ENCODE measurements around the gene RNF130. TPM values are rescaled to one million over a fixed set of nuclear protein-coding genes. Genes with fewer than 3 reads are reported as not detected.

The RNF130 gene
- total and polyA plus RNA-seq, 2 donors = 20.5 to 69.2 TPM

GRCh38 chr5:180098526-180098925 is 27.0 kb upstream of the RNF130 start:
- no peak overlapping the region for H3K27ac ChIP-seq (ENCODE audit: low read depth in 1 of 2, low read length in 1 of 2)
- no peak for DNase-seq (ENCODE audit: low read depth in 6 of 9, low spot score in 9 of 9)
- WGBS = 97% methylated on average over 8 of the region's 8 CpGs
- H3K4me1 ChIP-seq (ENCODE audit: control insufficient read depth in 2 of 2, insufficient read depth in 2 of 2, low read length in 2 of 2) = no peaks in the 10 kb centered on the region
- no peaks in the 10 kb centered on the region for H3K9me3 ChIP-seq (ENCODE audit: control insufficient read depth in 2 of 2, insufficient read depth in 1 of 2, low read length in 1 of 2)
- H3K36me3 ChIP-seq (ENCODE audit: control insufficient read depth in 2 of 2, insufficient read depth in 2 of 2, low read length in 1 of 2) = no peaks in the 10 kb centered on the region
- H3K4me3 ChIP-seq (ENCODE audit: low read length in 2 of 2) = no peak overlapping the region
- H3K27me3 ChIP-seq (ENCODE audit: control insufficient read depth in 2 of 2, insufficient read depth in 1 of 2, low read length in 1 of 2) = no peaks in the 10 kb centered on the region

GRCh38 chr5:180097926-180098325 is 26.4 kb upstream of the RNF130 start:
- H3K36me3 ChIP-seq (ENCODE audit: control insufficient read depth in 2 of 2, insufficient read depth in 2 of 2, low read length in 1 of 2) = no peaks in the 10 kb centered on the region
- 97% methylated on average over 5 of the region's 5 CpGs for WGBS
- no peak overlapping the region for H3K4me3 ChIP-seq (ENCODE audit: low read length in 2 of 2)
- no peaks in the 10 kb centered on the region for H3K27me3 ChIP-seq (ENCODE audit: control insufficient read depth in 2 of 2, insufficient read depth in 1 of 2, low read length in 1 of 2)
- H3K9me3 ChIP-seq (ENCODE audit: control insufficient read depth in 2 of 2, insufficient read depth in 1 of 2, low read length in 1 of 2) = no peaks in the 10 kb centered on the region
- no peaks in the 10 kb centered on the region for H3K4me1 ChIP-seq (ENCODE audit: control insufficient read depth in 2 of 2, insufficient read depth in 2 of 2, low read length in 2 of 2)
- DNase-seq (ENCODE audit: low read depth in 6 of 9, low spot score in 9 of 9) = no peak
- H3K27ac ChIP-seq (ENCODE audit: low read depth in 1 of 2, low read length in 1 of 2) = no peak overlapping the region

GRCh38 chr5:180097163-180097894 is 25.8 kb upstream of the RNF130 start:
- H3K36me3 ChIP-seq (ENCODE audit: control insufficient read depth in 2 of 2, insufficient read depth in 2 of 2, low read length in 1 of 2) = no peaks in the 10 kb centered on the region
- no peak overlapping the region for H3K27ac ChIP-seq (ENCODE audit: low read depth in 1 of 2, low read length in 1 of 2)
- no peaks in the 10 kb centered on the region for H3K27me3 ChIP-seq (ENCODE audit: control insufficient read depth in 2 of 2, insufficient read depth in 1 of 2, low read length in 1 of 2)
- WGBS = 95% methylated on average over 11 of the region's 11 CpGs
- no peaks in the 10 kb centered on the region for H3K9me3 ChIP-seq (ENCODE audit: control insufficient read depth in 2 of 2, insufficient read depth in 1 of 2, low read length in 1 of 2)
- H3K4me3 ChIP-seq (ENCODE audit: low read length in 2 of 2) = no peak overlapping the region
- H3K4me1 ChIP-seq (ENCODE audit: control insufficient read depth in 2 of 2, insufficient read depth in 2 of 2, low read length in 2 of 2) = no peaks in the 10 kb centered on the region
- DNase-seq (ENCODE audit: low read depth in 6 of 9, low spot score in 9 of 9) = no peak

GRCh38 chr5:180096616-180097015 is 25.1 kb upstream of the RNF130 start:
- 91% methylated on average over 10 of the region's 10 CpGs for whole genome bisulfite sequencing
- no peak for DNase-seq (ENCODE audit: low read depth in 6 of 9, low spot score in 9 of 9)
- H3K27me3 ChIP-seq (ENCODE audit: control insufficient read depth in 2 of 2, insufficient read depth in 1 of 2, low read length in 1 of 2) = no peaks in the 10 kb centered on the region
- H3K4me1 ChIP-seq (ENCODE audit: control insufficient read depth in 2 of 2, insufficient read depth in 2 of 2, low read length in 2 of 2) = no peaks in the 10 kb centered on the region
- no peak overlapping the region for H3K4me3 ChIP-seq (ENCODE audit: low read length in 2 of 2)
- H3K9me3 ChIP-seq (ENCODE audit: control insufficient read depth in 2 of 2, insufficient read depth in 1 of 2, low read length in 1 of 2) = no peaks in the 10 kb centered on the region
- no peaks in the 10 kb centered on the region for H3K36me3 ChIP-seq (ENCODE audit: control insufficient read depth in 2 of 2, insufficient read depth in 2 of 2, low read length in 1 of 2)
- no peak overlapping the region for H3K27ac ChIP-seq (ENCODE audit: low read depth in 1 of 2, low read length in 1 of 2)

- Histone ChIP-seq H3K9me3 (ENCODE audit: control insufficient read depth in 2 of 2, insufficient read depth in 1 of 2, low read length in 1 of 2) (no peaks in the 10 kb centered on the region), H3K27ac (ENCODE audit: low read depth in 1 of 2, low read length in 1 of 2) (no peak overlapping the region), H3K36me3 (ENCODE audit: control insufficient read depth in 2 of 2, insufficient read depth in 2 of 2, low read length in 1 of 2) (no peaks in the 10 kb centered on the region), H3K4me1 (ENCODE audit: control insufficient read depth in 2 of 2, insufficient read depth in 2 of 2, low read length in 2 of 2) (peaks cover 3% of the 10 kb centered on the region in 2 donors), H3K27me3 (ENCODE audit: control insufficient read depth in 2 of 2, insufficient read depth in 1 of 2, low read length in 1 of 2) (no peaks in the 10 kb centered on the region), H3K4me3 (ENCODE audit: low read length in 2 of 2) (no peak overlapping the region)
- no peak for DNase-seq (ENCODE audit: low read depth in 6 of 9, low spot score in 9 of 9)
- 93% methylated on average over 9 of the region's 9 CpGs for WGBS
These were observed 24.0 kb upstream of the RNF130 start for GRCh38 chr5:180095545-180095944.

- Histone ChIP-seq H3K36me3 (ENCODE audit: control insufficient read depth in 2 of 2, insufficient read depth in 2 of 2, low read length in 1 of 2) (no peaks in the 10 kb centered on the region), H3K4me1 (ENCODE audit: control insufficient read depth in 2 of 2, insufficient read depth in 2 of 2, low read length in 2 of 2) (peaks cover 3 to 9% of the 10 kb centered on the region in 2 donors), H3K27me3 (ENCODE audit: control insufficient read depth in 2 of 2, insufficient read depth in 1 of 2, low read length in 1 of 2) (peaks cover 0 to 6% of the 10 kb centered on the region in 2 donors), H3K4me3 (ENCODE audit: low read length in 2 of 2) (no peak overlapping the region), H3K27ac (ENCODE audit: low read depth in 1 of 2, low read length in 1 of 2) (no peak overlapping the region), H3K9me3 (ENCODE audit: control insufficient read depth in 2 of 2, insufficient read depth in 1 of 2, low read length in 1 of 2) (peaks cover 0 to 3% of the 10 kb centered on the region in 2 donors)
- no peak for DNase-seq (ENCODE audit: low read depth in 6 of 9, low spot score in 9 of 9)
- 41% methylated on average over 9 of the region's 9 CpGs for WGBS
These were observed 22.3 kb upstream of the RNF130 start for GRCh38 chr5:180093651-180094382.

GRCh38 chr5:180093241-180093640 is 21.7 kb upstream of the RNF130 start:
- H3K4me3 ChIP-seq (ENCODE audit: low read length in 2 of 2) = no peak overlapping the region
- peaks cover 3 to 9% of the 10 kb centered on the region in 2 donors for H3K4me1 ChIP-seq (ENCODE audit: control insufficient read depth in 2 of 2, insufficient read depth in 2 of 2, low read length in 2 of 2)
- WGBS = 94% methylated on average over 6 of the region's 6 CpGs
- H3K36me3 ChIP-seq (ENCODE audit: control insufficient read depth in 2 of 2, insufficient read depth in 2 of 2, low read length in 1 of 2) = no peaks in the 10 kb centered on the region
- DNase-seq (ENCODE audit: low read depth in 6 of 9, low spot score in 9 of 9) = no peak
- H3K9me3 ChIP-seq (ENCODE audit: control insufficient read depth in 2 of 2, insufficient read depth in 1 of 2, low read length in 1 of 2) = peaks cover 0 to 3% of the 10 kb centered on the region in 2 donors
- H3K27ac ChIP-seq (ENCODE audit: low read depth in 1 of 2, low read length in 1 of 2) = no peak overlapping the region
- H3K27me3 ChIP-seq (ENCODE audit: control insufficient read depth in 2 of 2, insufficient read depth in 1 of 2, low read length in 1 of 2) = peaks cover 0 to 6% of the 10 kb centered on the region in 2 donors

GRCh38 chr5:180090769-180091546 is 19.4 kb upstream of the RNF130 start:
- WGBS = 48% methylated on average over 17 of the region's 17 CpGs
- DNase-seq (ENCODE audit: low read depth in 6 of 9, low spot score in 9 of 9) = peak in 1 of 9 donors; percentile 35

More at GRCh38 chr5:180090769-180091546, 19.4 kb upstream of the RNF130 start:
- no peak overlapping the region for H3K4me3 ChIP-seq (ENCODE audit: low read length in 2 of 2)
- H3K36me3 ChIP-seq (ENCODE audit: control insufficient read depth in 2 of 2, insufficient read depth in 2 of 2, low read length in 1 of 2) = no peaks in the 10 kb centered on the region
- peaks cover 0 to 3% of the 10 kb centered on the region in 2 donors for H3K9me3 ChIP-seq (ENCODE audit: control insufficient read depth in 2 of 2, insufficient read depth in 1 of 2, low read length in 1 of 2)
- peaks cover 3 to 6% of the 10 kb centered on the region in 2 donors for H3K27me3 ChIP-seq (ENCODE audit: control insufficient read depth in 2 of 2, insufficient read depth in 1 of 2, low read length in 1 of 2)
- no peak overlapping the region for H3K27ac ChIP-seq (ENCODE audit: low read depth in 1 of 2, low read length in 1 of 2)
- H3K4me1 ChIP-seq (ENCODE audit: control insufficient read depth in 2 of 2, insufficient read depth in 2 of 2, low read length in 2 of 2) = peaks cover 8 to 18% of the 10 kb centered on the region in 2 donors
